ENCODE data around the gene OR2T8.

Gene OR2T8

DNA sequence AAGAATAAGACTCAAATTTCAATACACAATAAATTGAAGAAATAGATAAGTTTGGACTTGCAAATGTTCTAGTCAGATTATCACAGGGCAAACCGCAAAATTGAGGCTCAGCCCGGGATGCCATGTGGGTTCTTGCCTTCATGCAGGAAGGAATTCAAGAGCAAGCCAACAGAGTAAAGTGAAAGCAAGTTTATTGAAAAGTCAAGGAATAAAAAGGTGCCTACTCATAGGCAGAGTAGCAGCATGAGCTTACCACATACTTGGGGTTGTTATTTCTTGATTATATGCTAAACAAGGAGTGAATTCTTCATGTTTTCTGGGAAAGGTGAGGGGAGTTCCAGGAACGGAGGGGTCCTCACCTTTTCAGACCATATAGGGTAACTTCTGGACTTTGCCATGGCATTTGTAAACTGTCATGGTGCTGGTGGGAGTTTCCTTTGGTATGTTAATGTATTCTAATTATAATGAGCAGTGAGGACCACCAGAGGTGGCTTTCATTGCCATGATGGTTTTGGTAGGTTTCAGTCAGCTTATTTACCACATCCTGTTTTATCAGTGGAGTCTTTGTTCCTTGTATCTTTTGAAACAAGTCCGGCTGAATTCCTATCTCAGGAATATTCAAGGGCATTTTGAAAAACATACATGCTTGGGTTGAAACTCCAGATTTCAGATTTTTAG, 43.0 kb downstream of the OR2T8 start:
- Histone ChIP-seq H3K36me3 (ENCODE audit: control insufficient read depth, low read length) (no peaks in the 10 kb centered on the region), H3K27ac (ENCODE audit: low read depth, low read length) (no peak overlapping the region), H3K27me3 (ENCODE audit: control insufficient read depth, low read length) (no peaks in the 10 kb centered on the region), H3K9me3 (ENCODE audit: control insufficient read depth, insufficient read depth, low read length) (no peaks in the 10 kb centered on the region), H3K4me2 (ENCODE audit: low read length) (no peak overlapping the region), H3F3A (ENCODE audit: control insufficient read depth, insufficient read depth) (peaks cover 5% of the 10 kb centered on the region; the same call in 1 of the 2 replicates), H3K4me1 (ENCODE audit: control insufficient read depth, low read length) (peaks cover 25% of the 10 kb centered on the region), H3K79me2 (ENCODE audit: control insufficient read depth, low read length) (no peaks in the 10 kb centered on the region), H4K20me1 (ENCODE audit: control insufficient read depth, insufficient read depth, low read depth, low read length) (no peaks in the 10 kb centered on the region), H3K4me3 (ENCODE audit: low read length) (no peak overlapping the region), H3K9me2 (replicated peaks; ENCODE audit: control insufficient read depth, low read length) (no peaks in the 10 kb centered on the region)
- TF ChIP-seq, protein P1, sequence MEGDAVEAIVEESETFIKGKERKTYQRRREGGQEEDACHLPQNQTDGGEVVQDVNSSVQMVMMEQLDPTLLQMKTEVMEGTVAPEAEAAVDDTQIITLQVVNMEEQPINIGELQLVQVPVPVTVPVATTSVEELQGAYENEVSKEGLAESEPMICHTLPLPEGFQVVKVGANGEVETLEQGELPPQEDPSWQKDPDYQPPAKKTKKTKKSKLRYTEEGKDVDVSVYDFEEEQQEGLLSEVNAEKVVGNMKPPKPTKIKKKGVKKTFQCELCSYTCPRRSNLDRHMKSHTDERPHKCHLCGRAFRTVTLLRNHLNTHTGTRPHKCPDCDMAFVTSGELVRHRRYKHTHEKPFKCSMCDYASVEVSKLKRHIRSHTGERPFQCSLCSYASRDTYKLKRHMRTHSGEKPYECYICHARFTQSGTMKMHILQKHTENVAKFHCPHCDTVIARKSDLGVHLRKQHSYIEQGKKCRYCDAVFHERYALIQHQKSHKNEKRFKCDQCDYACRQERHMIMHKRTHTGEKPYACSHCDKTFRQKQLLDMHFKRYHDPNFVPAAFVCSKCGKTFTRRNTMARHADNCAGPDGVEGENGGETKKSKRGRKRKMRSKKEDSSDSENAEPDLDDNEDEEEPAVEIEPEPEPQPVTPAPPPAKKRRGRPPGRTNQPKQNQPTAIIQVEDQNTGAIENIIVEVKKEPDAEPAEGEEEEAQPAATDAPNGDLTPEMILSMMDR (IDR thresholded peaks at IDR 0.05; ENCODE audit: low read depth, low read length, poor library complexity, severe bottlenecking) = no peak
- no peak for TF ChIP-seq EZH2phosphoT487 (IDR thresholded peaks at IDR 0.05; ENCODE audit: borderline replicate concordance, low read length)

DNA sequence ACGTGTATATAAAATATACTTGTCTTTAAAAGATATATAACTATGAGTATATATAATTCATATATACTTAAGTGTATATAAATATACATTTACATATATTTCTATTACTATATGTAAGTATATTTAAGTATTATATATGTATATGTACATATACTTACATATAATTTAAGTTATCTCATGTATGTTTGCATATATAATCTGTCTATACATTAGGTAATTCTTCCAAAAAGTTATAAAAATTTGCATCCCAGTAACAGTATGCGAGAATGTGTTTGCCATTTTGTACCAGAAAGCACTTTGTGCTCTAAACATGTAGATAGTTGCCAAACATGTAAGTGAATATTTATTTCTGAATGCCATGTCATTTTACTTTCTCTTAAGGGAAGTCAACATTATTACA, 44.9 kb downstream of the OR2T8 start, which contains the start of gene OR2AK2:
Gene OR2AK2, plus strand, starts transcription at position 301 of the 400 bp plus-strand sequence. CDS start 144 bp downstream, outside the sequence.
- H3K4me1 ChIP-seq (ENCODE audit: control insufficient read depth, low read length) = peaks cover 25% of the 10 kb centered on the region
- no peaks in the 10 kb centered on the region for H3K9me2 ChIP-seq (replicated peaks; ENCODE audit: control insufficient read depth, low read length)
- H3K4me2 ChIP-seq (ENCODE audit: low read length) = peak within 1 kb of the TSS; percentile 60; the same call in 1 of the 2 replicates
- no peak within 1 kb of the TSS; the same call in 1 of the 2 replicates for H3K27ac ChIP-seq (ENCODE audit: low read depth, low read length)
- H3K9me3 ChIP-seq (ENCODE audit: control insufficient read depth, insufficient read depth, low read length) = no peaks in the 10 kb centered on the region
- H3K4me3 ChIP-seq (ENCODE audit: low read length) = no peak within 1 kb of the TSS
- no peaks in the 10 kb centered on the region for H3K27me3 ChIP-seq (ENCODE audit: control insufficient read depth, low read length)
- H3K79me2 ChIP-seq (ENCODE audit: control insufficient read depth, low read length) = no peaks in the 10 kb centered on the region
- peaks cover 5% of the 10 kb centered on the region; the same call in 1 of the 2 replicates for H3F3A ChIP-seq (ENCODE audit: control insufficient read depth, insufficient read depth)
- no peaks in the 10 kb centered on the region for H4K20me1 ChIP-seq (ENCODE audit: control insufficient read depth, insufficient read depth, low read depth, low read length)
- TF ChIP-seq, protein P1 (IDR thresholded peaks at IDR 0.05; ENCODE audit: low read depth, low read length, poor library complexity, severe bottlenecking) = no peak
- TF ChIP-seq EZH2phosphoT487 (IDR thresholded peaks at IDR 0.05; ENCODE audit: borderline replicate concordance, low read length) = no peak
- no peaks in the 10 kb centered on the region for H3K36me3 ChIP-seq (ENCODE audit: control insufficient read depth, low read length)

DNA sequence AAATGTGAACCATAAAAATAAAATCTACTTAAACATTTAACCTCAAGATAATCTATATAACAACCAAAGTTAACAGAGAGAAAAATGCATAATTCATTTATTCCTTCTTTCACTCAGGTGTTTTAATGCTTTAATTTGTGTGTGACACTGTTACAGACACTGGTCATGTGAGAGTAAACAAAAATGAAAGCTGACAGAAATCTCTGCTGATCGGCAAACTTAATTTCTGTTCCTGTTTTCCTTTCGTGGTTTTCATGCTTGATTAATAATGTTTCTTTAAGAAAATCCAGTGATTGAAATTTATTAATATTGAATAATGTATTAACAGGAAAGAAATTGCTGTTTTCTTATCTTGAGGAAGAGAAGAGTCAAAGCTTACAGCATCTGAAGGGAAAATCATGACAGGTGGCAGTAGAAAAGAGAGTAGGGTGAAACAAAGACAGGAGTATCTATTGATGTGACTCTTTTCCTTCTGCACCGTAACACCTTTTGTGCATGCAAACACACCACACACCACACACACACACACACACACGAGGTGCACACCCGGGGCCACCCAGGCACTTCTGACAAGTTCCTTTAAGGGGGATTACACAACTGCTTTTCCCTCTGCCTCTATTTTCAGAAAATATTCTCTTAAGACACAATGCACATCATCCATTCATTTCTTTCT, 46.6 kb downstream of the OR2T8 start:
- Histone ChIP-seq H3K4me3 (ENCODE audit: low read length) (peak overlapping the region; percentile 45), H3K9me2 (replicated peaks; ENCODE audit: control insufficient read depth, low read length) (no peaks in the 10 kb centered on the region), H4K20me1 (ENCODE audit: control insufficient read depth, insufficient read depth, low read depth, low read length) (no peaks in the 10 kb centered on the region), H3K27me3 (ENCODE audit: control insufficient read depth, low read length) (no peaks in the 10 kb centered on the region), H3K79me2 (ENCODE audit: control insufficient read depth, low read length) (no peaks in the 10 kb centered on the region), H3K4me2 (ENCODE audit: low read length) (peak overlapping the region; percentile 60), H3K4me1 (ENCODE audit: control insufficient read depth, low read length) (peaks cover 25% of the 10 kb centered on the region), H3K9me3 (ENCODE audit: control insufficient read depth, insufficient read depth, low read length) (no peaks in the 10 kb centered on the region), H3K27ac (ENCODE audit: low read depth, low read length) (peak overlapping the region; percentile 44), H3F3A (ENCODE audit: control insufficient read depth, insufficient read depth) (peaks cover 5% of the 10 kb centered on the region; the same call in 1 of the 2 replicates), H3K36me3 (ENCODE audit: control insufficient read depth, low read length) (no peaks in the 10 kb centered on the region)
- no peak for TF ChIP-seq EZH2phosphoT487 (IDR thresholded peaks at IDR 0.05; ENCODE audit: borderline replicate concordance, low read length)
- TF ChIP-seq, protein P1 (IDR thresholded peaks at IDR 0.05; ENCODE audit: low read depth, low read length, poor library complexity, severe bottlenecking) = no peak
